Heart right ventricle (tissue), 16 donors: ENCODE data around the gene SH2B2. TPM values are rescaled to one million over a fixed set of nuclear protein-coding genes. Genes with fewer than 3 reads are reported as not detected.

Experiments used
- ATAC-seq, 8 donors: fragments of 200-7000 bp; cut with Tn5 transposase; one replicate each; pipeline ENCODE4 v1.9.1; 2020; ENCODE audit warnings: mild to moderate bottlenecking in 8 of 8, moderate library complexity in 8 of 8, moderate number of reproducible peaks in 1 of 8
- DNase-seq, 2 donors: peaks; one replicate each; pipeline ENCODE4 v3.0.0-alpha.2; 2020
- H3K27ac ChIP-seq, 10 donors: fragments of 200-600 bp; sonication (generic) in 2 of 10; one replicate each; pipeline versions ENCODE4 v1.5.0 to v1.8.0; 2020 to 2022; ENCODE audit warnings: mild to moderate bottlenecking in 3 of 10
- H3K27me3 ChIP-seq, 7 donors: fragments of 200-600 bp; one replicate each; pipeline ENCODE4 v1.8.0; 2021 to 2022; ENCODE audit warnings: mild to moderate bottlenecking in 2 of 7
- H3K36me3 ChIP-seq, 9 donors: fragments of 200-600 bp; sonication (generic) in 1 of 9; one replicate each; pipeline versions ENCODE4 v1.5.0 to v1.8.0; 2020 to 2022; ENCODE audit warnings: mild to moderate bottlenecking in 2 of 9
- H3K4me1 ChIP-seq, 9 donors: fragments of 200-600 bp; sonication (generic) in 1 of 9; one replicate each; pipeline versions ENCODE4 v1.5.0 to v1.8.0; 2020 to 2022; ENCODE audit warnings: mild to moderate bottlenecking in 4 of 9
- H3K4me3 ChIP-seq, 10 donors: fragments of 200-600 bp; sonication (generic) in 2 of 10; one replicate each; pipeline versions ENCODE4 v1.5.0 to v1.8.0; 2020 to 2022; ENCODE audit warnings: mild to moderate bottlenecking in 7 of 10, moderate library complexity in 2 of 10
- H3K9me3 ChIP-seq, 11 donors: fragments of 200-600 bp in 10 of 11; sonication (generic) in 2 of 11; one replicate each; pipeline versions ENCODE4 v1.5.0 to v1.8.0; 2013 to 2022; ENCODE audit warnings: mild to moderate bottlenecking in 2 of 11, control low read depth in 1 of 11, moderate library complexity in 1 of 11
- WGBS, 2 donors: extraction: QIAGEN DNeasy Blood & Tissue Kit; methylation state at CpG; one replicate each; pipeline ENCODE4 v1.1.7; 2013; ENCODE audit warnings: inconsistent platforms in 1 of 2; 5-methylcytosine and 5-hydroxymethylcytosine counted together
- intact Hi-C, 10 donors: fragments of 100-400 bp; cut with DNase I; formaldehyde crosslinking; loops; one replicate each; pipeline versions ENCODE4 v1.11.1 to v1.14.2; 2022
- polyA plus RNA-seq, 2 donors: library from polyadenylated mRNA; stranded (reverse); fragments of 200-250 nt; gene quantifications; one replicate each; pipeline ENCODE4 v1.2.3, GENCODE V29; 2013
- total RNA-seq, 10 donors: library from RNA; stranded (reverse); fragmentation: NEBNext Ultra II Directional in 3 of 10; extraction: Animal tissue kit (Norgen Biotek cat#: 25700) in 3 of 10; gene quantifications; one replicate each; pipeline versions ENCODE4 v1.2.1 to v1.2.4, GENCODE V29; 2021 to 2023
- TF ChIP-seq, protein P1 (sequence below), 9 donors: fragments of 200-600 bp; sonication (generic) in 2 of 9; IDR thresholded peaks; one replicate each; pipeline versions ENCODE4 v1.5.0 to v1.8.0; 2021 to 2022; ENCODE audit warnings: antibody characterized with exemption in 9 of 9, mild to moderate bottlenecking in 5 of 9, moderate library complexity in 1 of 9
- donor health status: Arrhythmogenic right ventricular cardiomyopathy.
- donor health status: ischemic (EF 13 %, LVEDD 7.1; RV severe dilation, severe dysfunction).
- donor health status: healthy with polysubstance abuse.
- donor health status: DM: no; HTN: yes; CAD: no.
- donor health status: DM: no; HTN: no; CAD: no.
- donor health status: ischemic (EF 25% LVEDD 6.9; RV normal size, moderate dysfunction).
- donor health status: ischemic (EF 25% LVEDD 5.7; RV mildly dilated, moderate dysfunction).
- donor health status: healthy.
- donor health status: DM: yes; HTN: yes; CAD: no.
- donor health status: Ischemic cardiomyopathy.
- donor health status: ischemic (EF 35%, LVEDD 5.7; RV mildly dilated, moderate dysfunction).
- donor health status: nonischemic (EF 11% LVEDD 7.7; RV severe dilation, severe dysfunction).
- donor health status: DM: yes; HTN: yes; CAD: no.
- donor health status: PGD.
- donor health status: ischemic (EF 29% LVEDD 5.4; RV normal size, mild dysfunction).
- donor health status: nonischemic (EF 23%, LVEDD 6.1; RV moderate dilation, normal function).

SH2B2 gene
- total and polyA plus RNA-seq, 12 donors, result 0.83 to 4.2 (median 1.2) TPM

- H3K9me3 ChIP-seq, result no peaks in the 10 kb centered on the region
- no peak for ATAC-seq
- peak overlapping the region in 1 of 10 donors; percentile 54 for H3K27ac ChIP-seq
- intact Hi-C loops, result loop anchor here in 1 of 10 donors (2.0 to 10.0 kb wide), 3 partner anchors 103 to 1413 kb away; partner anchors contain the start of genes ALKBH4, LRWD1 and SRRT
- peak overlapping the region; percentile 72 to 97 (median 88) for H3K4me3 ChIP-seq
- peaks cover 9 to 40% (median 30%) of the 10 kb centered on the region in 9 donors for H3K4me1 ChIP-seq
- H3K27me3 ChIP-seq, result no peaks in the 10 kb centered on the region
- 15 to 20% methylated on average over 5 of the region's 5 CpGs for WGBS, 2 donors
- DNase-seq, result no peak
- TF ChIP-seq, protein P1, sequence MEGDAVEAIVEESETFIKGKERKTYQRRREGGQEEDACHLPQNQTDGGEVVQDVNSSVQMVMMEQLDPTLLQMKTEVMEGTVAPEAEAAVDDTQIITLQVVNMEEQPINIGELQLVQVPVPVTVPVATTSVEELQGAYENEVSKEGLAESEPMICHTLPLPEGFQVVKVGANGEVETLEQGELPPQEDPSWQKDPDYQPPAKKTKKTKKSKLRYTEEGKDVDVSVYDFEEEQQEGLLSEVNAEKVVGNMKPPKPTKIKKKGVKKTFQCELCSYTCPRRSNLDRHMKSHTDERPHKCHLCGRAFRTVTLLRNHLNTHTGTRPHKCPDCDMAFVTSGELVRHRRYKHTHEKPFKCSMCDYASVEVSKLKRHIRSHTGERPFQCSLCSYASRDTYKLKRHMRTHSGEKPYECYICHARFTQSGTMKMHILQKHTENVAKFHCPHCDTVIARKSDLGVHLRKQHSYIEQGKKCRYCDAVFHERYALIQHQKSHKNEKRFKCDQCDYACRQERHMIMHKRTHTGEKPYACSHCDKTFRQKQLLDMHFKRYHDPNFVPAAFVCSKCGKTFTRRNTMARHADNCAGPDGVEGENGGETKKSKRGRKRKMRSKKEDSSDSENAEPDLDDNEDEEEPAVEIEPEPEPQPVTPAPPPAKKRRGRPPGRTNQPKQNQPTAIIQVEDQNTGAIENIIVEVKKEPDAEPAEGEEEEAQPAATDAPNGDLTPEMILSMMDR (IDR thresholded peaks at IDR 0.05), result no peak
- no peaks in the 10 kb centered on the region for H3K36me3 ChIP-seq
Observed at GRCh38 chr7:102287981-102288278, 1.3 kb downstream of the SH2B2 start.

- DNase-seq (no peak), ATAC-seq (no peak)
- peak overlapping the region in 6 of 10 donors; percentile 72 to 97 (median 80) for H3K4me3 ChIP-seq
- intact Hi-C loops, result loop anchor here in 1 of 10 donors (10.0 kb wide), 2 partner anchors 176 to 1414 kb away; partner anchors contain the start of genes ALKBH4, LRWD1 and SRRT
- peaks cover 9 to 40% (median 30%) of the 10 kb centered on the region in 9 donors for H3K4me1 ChIP-seq
- no peak overlapping the region for H3K27ac ChIP-seq
- 45 to 51% methylated on average over 10 of the region's 10 CpGs for WGBS, 2 donors
- H3K36me3 ChIP-seq, result no peaks in the 10 kb centered on the region
- TF ChIP-seq, protein P1 (IDR thresholded peaks at IDR 0.05), result no peak
- no peaks in the 10 kb centered on the region for H3K9me3 ChIP-seq
- H3K27me3 ChIP-seq, result peaks cover 0 to 2% (median 0%) of the 10 kb centered on the region in 7 donors
Observed at GRCh38 chr7:102288285-102288930, 1.7 kb downstream of the SH2B2 start.

- TF ChIP-seq, protein P1 (IDR thresholded peaks at IDR 0.05), result no peak
- peaks cover 0 to 2% (median 0%) of the 10 kb centered on the region in 7 donors for H3K27me3 ChIP-seq
- no peak overlapping the region for H3K27ac ChIP-seq
- no peaks in the 10 kb centered on the region for H3K36me3 ChIP-seq
- intact Hi-C loops, result loop anchor here in 1 of 10 donors (10.0 kb wide), 2 partner anchors 176 to 1414 kb away; partner anchors contain the start of genes ALKBH4, LRWD1 and SRRT
- DNase-seq (no peak), ATAC-seq (no peak)
- H3K4me1 ChIP-seq, result peaks cover 9 to 40% (median 30%) of the 10 kb centered on the region in 9 donors
- H3K9me3 ChIP-seq, result no peaks in the 10 kb centered on the region
- no peak overlapping the region for H3K4me3 ChIP-seq
- WGBS, 2 donors, result 93 to 94% methylated on average over 9 of the region's 9 CpGs
Observed at GRCh38 chr7:102289057-102289456, 2.4 kb downstream of the SH2B2 start.

- no peaks in the 10 kb centered on the region for H3K36me3 ChIP-seq
- H3K27ac ChIP-seq, result no peak overlapping the region
- peaks cover 0 to 2% (median 0%) of the 10 kb centered on the region in 7 donors for H3K27me3 ChIP-seq
- H3K9me3 ChIP-seq, result no peaks in the 10 kb centered on the region
- H3K4me3 ChIP-seq, result no peak overlapping the region
- H3K4me1 ChIP-seq, result peaks cover 9 to 25% (median 16%) of the 10 kb centered on the region in 9 donors
- ATAC-seq (no peak), DNase-seq (no peak)
- TF ChIP-seq, protein P1 (IDR thresholded peaks at IDR 0.05), result no peak
- WGBS, 2 donors, result 77 to 78% methylated on average over 18 of the region's 18 CpGs
- intact Hi-C loops, result no loop called here
Observed at GRCh38 chr7:102291056-102291915, 4.6 kb downstream of the SH2B2 start.
